Omental fat pad (tissue), 4 donors: Measurements from ENCODE around the gene WFIKKN1. TPM values are rescaled to one million over a fixed set of nuclear protein-coding genes. Genes with fewer than 3 reads are reported as not detected.

Experiments used
- ATAC-seq: fragments of 150-250 bp; one replicate; pipeline ENCODE4 v1.9.1; 2016; ENCODE audit warnings: mild to moderate bottlenecking, moderate library complexity; ENCODE audit not compliant: low FRiP score
- DNase-seq: peaks from one replicate; pipeline ENCODE4 v3.0.0-alpha.2; 2019; ENCODE audit warnings: low spot score
- CTCF ChIP-seq, 3 donors: fragments of 450-650 bp; IDR thresholded peaks; one replicate each; pipeline ENCODE4 v1.5.1; 2016 to 2017; ENCODE audit warnings: antibody characterized with exemption in 3 of 3, mild to moderate bottlenecking in 3 of 3, moderate library complexity in 2 of 3
- total RNA-seq, 4 donors: library from RNA; depleted of rRNA; stranded (reverse); fragments of >200 nt; gene quantifications; one replicate each; pipeline ENCODE4 v1.1.0, GENCODE V29; 2016

The WFIKKN1 gene
- total RNA-seq, 4 donors from 2014 or later = 0.19 to 0.63 (median 0.25) TPM; not detected in 1

GRCh38 chr16:617855-618254 is 12.9 kb upstream of the WFIKKN1 start:
- no peak for TF ChIP-seq CTCF (IDR thresholded peaks at IDR 0.05)
- DNase-seq = no peak
- ATAC-seq = no peak

- ATAC-seq (no peak), DNase-seq (no peak)
- no peak for TF ChIP-seq CTCF (IDR thresholded peaks at IDR 0.05)
Observed at GRCh38 chr16:619476-620100, 11.2 kb upstream of the WFIKKN1 start.

- TF ChIP-seq CTCF (IDR thresholded peaks at IDR 0.05) = no peak
- DNase-seq (no peak), ATAC-seq (no peak)
Observed at GRCh38 chr16:620700-621525, 9.9 kb upstream of the WFIKKN1 start.

GRCh38 chr16:621526-622105 is 9.2 kb upstream of the WFIKKN1 start:
- TF ChIP-seq CTCF (IDR thresholded peaks at IDR 0.05) = no peak
- no peak for DNase-seq

GRCh38 chr16:622920-623280 is 7.9 kb upstream of the WFIKKN1 start:
- DNase-seq (no peak), ATAC-seq (no peak)
- TF ChIP-seq CTCF (IDR thresholded peaks at IDR 0.05) = no peak

More at GRCh38 chr16:621526-622105, 9.2 kb upstream of the WFIKKN1 start:
- ATAC-seq = peak; percentile 20

GRCh38 chr16:624526-625070 is 6.2 kb upstream of the WFIKKN1 start:
- DNase-seq (no peak), ATAC-seq (no peak)
- TF ChIP-seq CTCF (IDR thresholded peaks at IDR 0.05) = no peak
